DMS153 (cell line): ENCODE data around the gene ANKRD33B.
"Not testable (repeated sequence)": the region's sequence is repeated elsewhere in the genome, so short reads cannot be mapped to it uniquely, and the experiment has no call there.

ENCODE experiments used
- DNase-seq: peaks from one replicate; lab custom pipeline; 2025; lab: John Stamatoyannopoulos, UW

The ANKRD33B gene

DNA sequence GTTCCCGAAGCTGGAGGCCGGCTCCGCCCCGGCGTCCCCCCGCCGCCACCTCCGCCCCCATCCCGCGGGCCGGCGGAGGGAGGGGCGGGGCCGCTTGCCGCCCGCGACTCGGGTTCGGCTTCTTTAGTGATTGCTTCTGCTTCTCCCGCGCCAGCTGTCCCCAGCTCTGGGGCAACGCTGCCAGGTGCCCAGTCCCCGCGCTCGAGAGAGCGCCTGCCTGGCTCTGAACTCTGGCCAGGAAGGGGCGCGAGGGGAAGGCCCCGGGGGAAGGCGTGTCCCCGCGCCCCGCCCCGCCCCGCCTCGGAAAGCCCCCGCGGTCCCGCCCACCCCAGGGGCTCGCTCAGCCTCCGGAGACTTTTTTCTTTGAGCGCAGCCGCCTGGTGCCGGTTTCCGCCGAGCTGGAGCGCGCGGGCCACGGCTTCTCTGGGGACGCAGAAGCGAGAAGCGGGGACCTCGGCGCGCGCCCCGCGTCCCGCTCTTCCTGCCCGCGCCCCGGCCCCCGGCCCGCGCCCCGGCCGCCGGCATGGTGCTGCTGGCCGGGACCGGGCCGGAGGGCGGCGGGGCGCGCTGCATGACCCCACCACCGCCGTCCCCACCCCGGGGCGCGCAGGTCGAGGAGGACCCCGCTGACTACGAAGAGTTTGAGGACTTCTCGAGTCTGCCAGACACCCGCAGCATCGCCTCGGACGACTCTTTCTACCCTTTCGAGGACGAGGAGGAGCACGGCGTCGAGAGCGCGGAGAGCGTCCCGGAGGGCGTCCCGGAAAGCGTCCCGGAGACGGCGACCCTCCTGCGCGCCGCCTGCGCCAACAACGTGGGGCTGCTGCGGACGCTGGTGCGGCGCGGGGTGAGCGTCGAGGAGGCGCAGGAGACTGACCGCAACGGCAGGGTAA, at the start of gene ANKRD33B:
TSS of gene ANKRD33B (plus strand) at position 126 of the 893 bp plus-strand sequence. CDS start at position 524, 398 bp downstream.
- DNase-seq, result peak; percentile 43

DNA sequence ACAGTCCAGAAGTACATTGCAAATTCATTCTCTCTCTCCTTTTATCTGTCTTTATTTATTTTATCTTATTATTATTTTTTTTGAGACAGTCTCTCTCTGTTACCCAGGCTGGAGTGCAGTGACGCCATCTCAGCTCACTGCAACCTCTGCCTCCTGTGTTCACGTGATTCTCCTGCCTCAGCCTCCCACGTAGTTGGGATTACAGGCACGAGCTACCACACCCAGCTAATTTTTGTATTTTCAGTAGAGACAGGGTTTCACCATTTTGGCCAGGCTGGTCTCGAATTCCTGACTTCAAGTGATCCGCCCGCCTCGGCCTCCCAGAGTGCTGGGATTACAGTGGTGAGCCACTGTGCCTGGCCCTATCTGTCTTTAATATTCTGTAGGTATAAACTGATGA, 49.3 kb upstream of the ANKRD33B start:
- not testable (repeated sequence) for DNase-seq

DNA sequence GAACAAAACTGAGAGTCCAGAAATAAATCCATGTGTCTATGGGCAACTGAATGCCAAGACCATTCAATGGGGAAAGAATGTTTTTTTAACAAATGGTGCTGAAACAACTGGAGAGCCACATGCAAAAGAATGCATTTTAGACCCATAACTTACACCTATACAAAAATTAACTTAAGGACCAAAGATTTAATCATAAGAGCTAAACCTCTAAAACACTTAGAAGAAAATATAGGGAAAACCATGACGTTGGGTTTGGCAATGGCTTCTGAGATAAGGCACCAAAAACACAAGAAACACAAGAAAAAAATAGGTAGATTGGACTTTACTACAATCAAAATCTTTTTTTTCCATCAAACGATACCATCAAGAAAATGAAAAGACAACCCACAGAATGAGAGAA, 48.4 kb upstream of the ANKRD33B start:
- DNase-seq, result no peak

DNA sequence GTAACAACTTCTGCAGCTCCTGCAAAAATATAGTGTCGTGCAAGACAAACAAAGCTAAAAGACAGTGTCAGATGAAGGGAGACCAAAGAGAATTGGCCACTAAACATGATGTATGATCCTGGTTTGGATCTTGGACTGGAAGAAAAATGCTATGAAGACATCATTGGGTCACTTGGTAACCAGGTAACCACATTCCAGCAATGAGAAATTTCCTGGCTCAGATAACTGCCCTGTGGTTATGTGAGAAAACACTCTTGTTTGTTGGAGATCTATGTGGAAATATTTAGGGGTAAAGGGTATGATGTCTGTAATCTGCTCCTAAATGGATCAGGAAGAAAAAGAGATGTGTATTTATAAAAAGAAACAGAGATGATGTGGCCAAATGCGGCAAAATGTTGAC, 45.5 kb upstream of the ANKRD33B start:
- no peak for DNase-seq

DNA sequence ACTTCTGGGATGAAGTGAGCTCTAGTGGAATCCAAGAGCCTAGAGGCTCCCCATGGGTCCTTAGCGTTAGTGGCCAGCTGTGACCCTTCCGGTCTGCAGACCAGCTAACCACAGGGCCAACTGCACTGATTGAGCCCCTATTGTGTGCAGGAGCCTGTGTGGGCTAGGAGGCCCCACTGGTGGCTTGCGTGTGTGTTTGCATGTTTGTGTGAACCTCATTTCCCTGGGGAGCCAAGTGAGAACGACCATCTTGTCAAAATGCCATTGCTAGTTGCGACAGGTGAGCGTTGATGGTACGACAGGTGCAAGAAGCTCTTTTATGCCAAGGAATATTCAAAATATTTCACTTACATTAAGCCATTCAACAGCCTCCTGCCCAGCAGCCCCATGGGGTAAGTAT, 44.1 kb upstream of the ANKRD33B start:
- no peak for DNase-seq

DNA sequence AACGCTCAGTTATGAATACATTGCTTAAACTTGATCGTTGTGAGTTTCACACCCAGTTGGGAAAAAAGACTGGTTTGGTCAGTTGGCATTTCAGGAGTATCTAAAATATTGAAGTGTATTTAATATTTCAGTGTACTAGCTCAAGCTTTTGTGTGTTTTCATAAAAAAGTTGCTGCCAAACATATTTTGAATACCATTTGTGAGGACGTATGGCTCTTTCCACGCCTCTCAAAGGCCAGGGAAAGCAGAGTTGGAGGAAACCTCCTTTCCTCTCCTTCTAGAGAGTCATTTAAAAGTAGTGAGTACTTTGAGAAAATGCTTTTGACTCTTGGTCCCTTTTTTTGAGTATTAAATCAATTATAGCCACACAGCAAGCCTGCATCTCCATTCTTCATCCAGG, 43.2 kb upstream of the ANKRD33B start:
- no peak for DNase-seq

DNA sequence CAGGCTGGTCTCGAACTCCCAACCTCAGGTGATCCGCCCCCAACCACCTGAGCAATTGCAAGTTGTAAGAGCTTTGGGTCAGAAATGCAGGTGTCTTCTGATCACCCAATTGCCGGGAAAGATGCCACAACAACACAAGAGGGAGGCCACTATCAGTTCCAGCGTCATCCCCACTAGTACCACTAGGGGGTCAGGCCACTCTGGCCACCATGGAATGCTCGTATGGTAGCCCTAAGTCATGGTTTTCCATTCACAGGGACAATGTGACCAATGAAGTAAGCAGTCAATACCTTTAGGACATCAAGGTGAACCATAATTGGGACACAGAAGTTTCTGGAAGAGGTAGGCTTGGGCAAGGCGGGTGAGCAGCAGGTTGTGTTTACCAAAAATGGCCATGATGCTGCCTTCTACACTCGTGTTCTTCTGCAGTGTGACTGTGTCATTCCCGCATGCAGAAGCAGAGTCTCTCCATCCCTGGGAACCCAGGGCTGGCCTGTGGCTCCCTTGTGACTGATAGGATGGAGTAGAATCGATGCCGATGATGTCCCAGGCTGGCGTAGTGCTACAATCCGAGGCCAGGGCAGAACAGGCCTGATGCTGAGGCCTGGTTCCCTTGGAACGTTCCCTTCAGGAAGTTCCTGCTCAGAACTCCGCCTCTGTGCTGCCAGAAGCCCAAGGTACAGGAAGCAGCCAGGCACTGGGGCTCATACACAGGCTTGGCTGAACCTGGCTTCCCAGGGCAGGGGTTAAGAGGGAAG, 42.2 kb upstream of the ANKRD33B start:
- DNase-seq, result no peak

DNA sequence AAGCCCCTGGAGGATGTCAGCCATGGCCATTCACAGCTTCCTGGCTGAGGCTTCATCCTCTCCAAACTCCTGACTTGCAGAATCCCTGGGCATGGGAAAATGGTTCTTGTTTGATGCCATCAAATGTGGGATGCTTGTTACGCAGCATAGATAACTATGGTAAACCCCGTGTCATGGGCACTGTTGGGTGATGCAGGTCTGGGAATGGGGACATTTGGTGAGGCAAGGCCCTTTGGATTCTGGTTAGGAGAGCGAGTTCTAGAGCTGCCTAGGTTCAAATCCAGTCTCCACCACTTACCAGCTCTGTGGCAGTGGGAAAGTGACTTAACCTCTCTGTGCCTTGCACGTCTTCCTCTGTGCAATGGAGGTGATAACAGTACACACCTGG, 41.7 kb upstream of the ANKRD33B start:
- no peak for DNase-seq

DNA sequence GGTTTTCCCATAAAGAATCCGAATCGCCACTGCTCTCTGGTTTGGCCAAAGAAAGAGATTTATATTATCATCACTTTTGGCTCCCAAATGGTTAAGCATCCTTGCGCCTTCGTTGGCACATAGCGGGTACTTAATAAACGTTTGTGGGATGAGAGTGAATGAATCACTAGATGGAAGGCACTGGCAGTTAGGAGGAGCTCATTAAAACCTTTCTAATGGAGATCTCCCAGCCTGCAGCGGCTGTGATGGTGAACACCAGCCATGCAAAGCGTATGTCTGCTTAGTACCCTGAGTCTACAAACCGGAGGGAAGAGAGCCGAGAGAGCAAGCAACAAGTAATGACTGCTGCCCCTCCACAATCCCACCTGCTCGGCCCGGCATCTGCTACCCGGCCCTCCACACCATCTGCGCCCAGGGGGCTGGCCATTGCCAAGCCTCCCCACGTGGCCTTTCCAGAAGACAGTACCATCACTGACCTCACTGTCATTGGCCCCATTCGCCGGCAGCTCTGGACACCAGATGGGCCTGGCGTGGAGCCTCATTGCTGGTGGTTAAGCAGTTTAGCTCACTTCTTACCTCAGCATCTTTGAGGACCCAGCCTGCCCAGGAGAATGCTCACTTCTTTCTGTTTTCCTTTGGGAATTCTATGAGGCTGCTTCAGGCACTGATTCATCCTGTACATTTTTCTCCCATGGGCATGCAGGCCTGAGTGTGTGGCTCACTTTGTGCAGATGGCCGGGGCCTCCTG, 39.3 kb upstream of the ANKRD33B start:
- DNase-seq, result no peak

DNA sequence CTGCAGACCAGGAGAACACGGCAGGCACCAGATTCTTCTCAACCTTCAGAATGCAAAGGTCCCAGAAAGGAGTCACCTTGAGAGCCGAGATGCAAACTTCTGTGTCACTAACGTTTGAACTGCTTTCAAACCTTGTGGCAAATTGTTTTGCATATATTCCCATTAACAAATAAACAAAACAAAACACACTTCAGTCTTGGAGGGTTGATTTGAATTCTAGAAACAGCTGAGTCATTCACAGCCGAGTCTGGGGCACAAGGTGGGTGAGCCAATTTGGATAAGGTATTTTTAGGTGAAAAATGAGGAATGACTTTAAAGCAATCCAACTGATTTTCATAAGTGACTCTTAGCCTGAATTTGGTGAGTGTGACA, 38.8 kb upstream of the ANKRD33B start:
- no peak for DNase-seq

DNA sequence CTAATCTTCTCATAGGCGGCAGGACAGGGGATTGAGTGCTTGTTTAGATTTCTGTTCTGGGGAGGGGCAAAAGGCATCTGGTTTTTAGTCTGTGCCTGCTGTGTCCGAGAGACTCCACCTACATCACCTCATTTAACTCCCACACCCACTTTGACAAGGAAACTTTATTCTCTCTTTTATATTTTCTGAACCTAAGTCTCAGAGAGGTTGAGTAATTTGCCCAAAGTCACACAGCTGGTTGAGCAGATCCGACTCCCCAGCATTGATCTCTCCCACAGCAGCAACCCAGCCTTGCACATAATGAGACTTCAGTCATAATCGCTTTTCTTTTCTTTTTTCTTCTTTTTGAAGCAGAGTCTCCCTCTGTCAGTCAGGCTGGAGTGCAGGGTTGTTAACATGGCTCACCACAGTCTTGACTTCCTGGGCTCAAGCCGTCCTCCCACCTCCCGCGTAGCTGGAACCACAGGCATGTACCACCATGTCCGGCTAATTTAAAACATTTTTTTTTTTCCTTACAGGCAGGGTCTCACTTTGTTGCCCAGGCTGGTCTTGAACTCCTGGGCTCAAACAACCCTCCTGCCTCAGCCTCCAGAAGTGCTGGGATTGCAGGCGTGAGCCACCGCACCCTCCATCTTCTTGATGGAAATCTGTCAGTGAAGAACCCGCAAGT, 36.5 kb upstream of the ANKRD33B start:
- no peak for DNase-seq

DNA sequence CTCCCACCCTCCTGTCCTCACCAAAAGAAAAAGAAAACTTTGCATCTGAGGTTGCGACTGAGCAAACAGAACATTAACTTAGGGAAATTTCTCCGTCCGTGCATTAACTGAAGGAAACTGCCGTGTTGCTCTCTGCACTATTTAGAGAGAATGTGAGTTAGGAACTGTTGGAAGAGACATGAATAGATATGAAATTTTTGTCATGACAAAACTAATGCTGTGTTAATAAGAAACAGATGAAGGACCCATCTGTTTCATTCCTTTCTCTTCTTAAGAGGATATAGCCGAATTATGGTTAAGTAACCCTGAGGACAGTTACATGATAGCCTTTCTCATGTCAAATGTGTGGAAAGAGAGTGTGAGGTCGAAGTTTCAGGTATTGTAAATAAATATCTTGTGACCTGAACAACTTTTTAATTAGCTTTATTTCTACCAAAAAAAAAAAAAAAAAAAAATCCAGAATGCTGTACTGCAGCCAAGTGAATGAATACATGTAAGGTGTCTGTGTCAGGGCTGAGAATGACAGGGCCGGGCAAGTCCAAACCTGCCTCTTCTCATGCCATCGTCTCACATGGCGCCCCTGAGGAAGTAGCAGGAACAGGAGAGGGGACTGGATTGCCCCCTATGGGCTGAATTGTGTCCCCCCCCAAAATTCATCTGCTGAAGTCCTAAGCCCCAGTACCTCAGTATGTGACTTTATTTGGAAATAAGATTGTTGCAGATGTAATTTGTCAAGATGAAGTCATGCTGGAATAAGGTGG, 35.6 kb upstream of the ANKRD33B start:
- DNase-seq, result peak; percentile 46

DNA sequence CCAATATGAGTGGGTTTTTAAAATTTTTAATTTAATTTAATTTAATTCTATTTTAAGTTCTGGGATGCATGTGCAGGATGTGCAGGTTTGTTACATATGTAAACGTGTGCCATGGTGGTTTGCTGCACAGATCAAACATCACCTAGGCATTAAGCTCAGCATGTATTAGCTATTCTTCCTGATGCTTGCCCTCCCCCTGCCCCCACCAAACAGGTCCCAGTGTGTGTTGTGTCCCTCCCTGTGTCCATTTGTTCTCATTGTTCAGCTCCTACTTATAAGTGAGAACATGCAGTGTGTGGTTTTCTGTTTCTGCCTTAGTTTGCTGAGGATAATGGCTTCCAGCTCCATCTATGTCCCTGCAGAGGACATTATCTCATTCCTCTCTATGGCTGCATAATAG, 35.0 kb upstream of the ANKRD33B start:
- no peak for DNase-seq

DNA sequence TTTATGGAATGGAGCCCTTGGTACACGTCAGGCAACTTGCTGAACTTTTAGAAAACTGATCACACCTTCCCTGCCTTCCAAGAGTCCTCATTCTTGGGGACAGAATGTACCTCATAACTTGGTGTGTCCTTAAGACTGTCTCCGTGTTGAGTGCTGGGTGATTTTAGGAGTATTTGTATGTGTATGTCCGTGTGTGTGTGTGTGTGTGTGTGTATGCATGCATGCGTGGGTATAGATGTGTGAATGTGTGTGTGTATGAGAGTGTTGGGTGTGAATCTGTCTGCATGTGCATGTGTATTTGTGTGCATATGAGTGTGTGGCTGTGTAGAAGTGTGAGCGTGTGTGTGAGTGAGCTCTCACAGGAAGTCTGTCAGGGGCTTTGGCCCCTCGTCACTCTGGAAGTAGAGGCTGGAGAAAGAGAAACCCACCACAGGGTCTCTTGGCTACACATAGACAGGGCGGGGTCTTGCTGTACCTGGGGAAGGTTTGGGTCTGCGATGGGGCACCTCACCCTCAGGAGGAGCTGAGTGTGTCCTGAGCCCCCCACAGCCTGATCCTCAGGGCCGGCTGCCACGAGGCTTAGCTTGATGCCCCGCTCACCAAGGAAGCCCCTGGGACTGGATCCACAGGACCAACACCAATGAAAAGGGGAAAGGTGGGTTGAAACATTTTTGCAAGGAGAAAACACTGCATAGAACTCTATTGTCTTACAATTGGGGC, 33.1 kb upstream of the ANKRD33B start:
- no peak for DNase-seq

DNA sequence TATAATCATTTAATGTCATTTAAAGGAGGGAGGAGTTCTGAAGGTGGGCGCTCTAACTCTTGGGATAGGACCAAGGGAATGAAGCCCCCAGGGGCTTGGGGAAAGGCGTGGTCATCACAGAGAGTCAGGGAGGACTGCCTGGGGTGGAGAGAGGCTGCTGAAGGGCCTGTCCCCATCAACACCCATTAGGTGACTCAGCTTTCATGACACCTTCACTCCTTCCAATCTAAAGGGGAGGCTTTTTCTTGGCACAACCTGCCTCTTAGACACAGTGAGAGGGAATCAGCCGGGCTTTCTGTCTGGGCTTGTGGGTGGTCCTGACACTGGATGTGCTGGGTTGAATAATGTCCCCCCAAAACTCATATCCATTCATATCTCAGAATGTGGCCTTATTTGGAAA, 31.4 kb upstream of the ANKRD33B start:
- no peak for DNase-seq

DNA sequence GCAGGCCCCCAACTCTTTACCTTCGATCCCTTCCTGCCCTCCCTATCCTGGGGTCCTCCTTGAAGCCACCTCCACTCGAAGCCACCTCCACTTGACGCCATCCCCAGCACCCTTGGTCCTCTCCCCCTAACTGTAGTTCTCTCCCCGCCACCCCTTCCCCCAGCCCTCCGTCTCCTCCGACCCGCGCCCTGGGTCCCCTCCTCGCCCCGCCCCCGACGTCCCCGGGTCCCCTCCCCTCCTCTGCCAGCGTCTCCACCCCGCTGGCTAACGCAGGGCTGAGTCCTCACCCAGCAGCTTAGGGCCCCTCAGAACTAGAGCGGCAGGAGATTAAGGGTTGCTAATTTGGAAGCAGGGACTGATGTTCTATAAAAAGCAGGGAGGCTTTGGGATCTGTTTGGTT, 30.6 kb upstream of the ANKRD33B start:
- no peak for DNase-seq

DNA sequence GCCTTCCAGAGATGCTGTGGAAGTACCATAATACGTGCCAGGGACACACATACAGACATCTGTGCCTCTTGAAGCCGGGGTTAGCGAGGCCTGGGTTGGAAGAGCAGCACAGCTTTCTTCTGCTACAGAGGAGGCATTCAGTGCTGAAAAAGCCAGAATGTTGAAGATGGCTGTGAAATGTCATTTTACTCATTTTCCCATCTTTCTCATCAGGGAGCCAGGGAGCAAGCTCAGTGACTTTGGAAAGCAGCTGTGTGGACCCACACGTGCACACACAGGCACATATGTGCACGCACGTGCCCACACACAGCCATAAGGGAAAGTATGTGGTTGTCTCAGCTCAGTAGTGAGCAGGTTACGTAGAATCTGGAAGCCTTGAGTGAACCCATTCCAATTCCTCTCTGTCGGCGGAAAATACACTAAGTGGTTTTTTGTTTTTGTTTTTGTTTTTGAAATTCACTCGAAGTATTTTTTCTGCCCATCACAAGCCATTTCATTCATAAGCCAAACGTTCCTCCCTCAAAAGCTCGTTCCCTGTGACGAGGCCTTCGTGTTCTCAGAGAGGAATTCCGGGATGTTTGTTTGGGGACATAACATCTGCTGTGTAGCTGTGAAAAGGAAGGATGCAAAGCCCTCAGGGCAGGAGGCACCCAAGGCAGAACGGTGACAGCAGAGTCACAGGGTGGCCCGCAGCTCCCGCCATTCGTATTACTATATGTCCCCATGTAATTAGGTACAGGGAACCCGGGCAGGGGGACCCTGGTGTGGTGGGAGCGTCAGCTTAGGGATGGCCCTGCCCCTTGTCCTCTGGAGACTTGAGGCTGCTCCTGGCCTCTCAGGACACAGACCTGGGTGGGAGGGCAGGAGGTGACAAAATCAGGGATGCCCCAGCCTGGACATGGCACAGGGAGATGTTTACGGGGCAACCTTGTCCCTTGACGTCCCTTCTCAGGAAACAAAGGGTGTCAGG, 29.0 kb upstream of the ANKRD33B start:
- no peak for DNase-seq

DNA sequence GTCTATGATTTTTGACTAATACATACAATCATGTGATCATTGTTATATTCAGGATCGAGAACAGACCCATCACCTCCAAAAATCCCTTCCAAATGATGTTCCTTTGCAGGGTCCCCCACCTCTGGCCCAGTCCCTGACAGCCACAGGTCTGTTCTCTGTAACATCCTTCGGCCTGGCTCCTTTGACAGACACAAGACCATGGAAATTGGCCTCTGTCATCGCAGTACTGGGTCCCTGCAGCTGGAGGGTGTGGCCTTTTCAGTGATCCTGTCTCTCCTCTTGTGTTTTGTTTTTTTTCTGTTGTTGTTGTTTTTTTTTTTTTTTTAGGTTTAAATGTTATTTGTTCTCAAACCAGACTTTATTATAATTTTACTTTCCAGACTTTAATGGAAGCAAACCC, 27.4 kb upstream of the ANKRD33B start:
- DNase-seq, result no peak

DNA sequence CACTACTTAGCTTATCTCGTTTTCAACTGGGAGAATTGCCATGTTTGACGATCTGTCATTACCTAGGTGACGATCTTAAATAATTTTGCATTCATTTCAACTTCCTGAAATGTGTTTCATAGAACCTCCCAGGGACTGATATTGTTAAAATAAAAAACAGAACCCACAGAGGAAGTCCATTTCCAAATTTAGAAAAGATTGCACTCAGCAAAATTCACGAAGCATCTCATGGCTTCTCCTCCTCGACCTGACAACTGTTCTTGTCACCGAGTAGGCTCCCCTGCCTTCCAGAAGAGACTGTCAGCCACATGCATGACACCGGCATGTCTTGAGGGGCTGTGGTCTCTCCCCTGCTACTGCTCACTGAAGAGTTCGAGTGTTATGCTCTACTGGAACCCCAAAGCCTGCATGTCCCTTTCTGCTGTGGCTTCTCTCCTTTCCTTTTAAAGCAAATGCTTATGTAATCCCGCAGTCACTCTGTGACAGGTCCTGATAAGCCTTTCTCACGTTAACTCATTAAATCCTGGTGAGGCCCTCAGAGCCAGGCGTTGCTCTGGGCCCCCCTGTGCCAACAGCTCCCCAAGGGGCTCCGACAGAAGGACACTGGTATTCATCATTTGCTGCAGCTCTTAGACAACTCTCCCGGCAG, 26.8 kb upstream of the ANKRD33B start:
- no peak for DNase-seq
